CD4-positive, alpha-beta T cell (primary cell): ENCODE measurements around the gene PDCD6IP. TPM values are rescaled to one million over a fixed set of nuclear protein-coding genes. Genes with fewer than 3 reads are reported as not detected.
A peak's percentile ranks its signal among the peaks of the same experiment; 100 is the strongest.

Source experiments
- ATAC-seq: fragments of 200-7000 bp; cut with Tn5 transposase; one replicate; pipeline ENCODE4 v1.10.0; 2022; ENCODE audit warnings: mild to moderate bottlenecking; ENCODE audit not compliant: poor library complexity
- CTCF ChIA-PET: fragments of 350-600 bp; sonication (Branson Sonifier 250); formaldehyde crosslinking; loops from one replicate; lab custom pipeline; 2021; ENCODE audit warnings: antibody characterized with exemption, inconsistent platforms; lab: Charles Lee
- POLR2A ChIA-PET: fragments of 350-600 bp; sonication (Branson Sonifier 250); formaldehyde crosslinking; loops from one replicate; lab custom pipeline; 2021; ENCODE audit warnings: antibody characterized with exemption, inconsistent platforms; lab: Charles Lee
- DNase-seq, 14 experiments: peaks; one replicate each; pipeline ENCODE4 v3.0.0-alpha.2; 2013 to 2020; ENCODE audit warnings: mixed read lengths in 2 of 14
- H3K27ac ChIP-seq, 2 donors: one replicate each; pipeline versions ENCODE4 v1.5.1 to v1.7.0; 2013; ENCODE audit warnings: low read length in 2 of 2, low read depth in 1 of 2, mild to moderate bottlenecking in 1 of 2
- H3K27me3 ChIP-seq, 2 experiments: 1 replicate in 1 of 2; 2 replicates in 1 of 2; pipeline versions ENCODE4 v1.6.1 to v1.7.0; 2013; ENCODE audit warnings: low read length in 2 of 2, control low read depth in 1 of 2, mild to moderate bottlenecking in 1 of 2, moderate library complexity in 1 of 2; ENCODE audit not compliant: insufficient read depth in 2 of 2, control insufficient read depth in 1 of 2
- H3K36me3 ChIP-seq: one replicate; pipeline ENCODE4 v1.6.1; 2013; ENCODE audit warnings: low read length, control low read depth; ENCODE audit not compliant: insufficient read depth
- H3K4me1 ChIP-seq: one replicate; pipeline ENCODE4 v1.6.1; 2013; ENCODE audit warnings: low read length, control low read depth; ENCODE audit not compliant: insufficient read depth
- H3K4me3 ChIP-seq: one replicate; pipeline ENCODE4 v1.5.1; 2013; ENCODE audit warnings: mild to moderate bottlenecking, low read length, moderate library complexity
- H3K9me3 ChIP-seq, 2 experiments: 1 replicate in 1 of 2; 2 replicates in 1 of 2; pipeline versions ENCODE4 v1.6.1 to v1.7.0; 2013; ENCODE audit warnings: low read length in 2 of 2, mild to moderate bottlenecking in 2 of 2, control low read depth in 1 of 2, moderate library complexity in 1 of 2; ENCODE audit not compliant: control insufficient read depth in 1 of 2, insufficient read depth in 1 of 2
- H3K27ac Mint-ChIP-seq: one replicate; pipeline ENCODE4 v1.8.0; 2020; ENCODE audit warnings: mixed read lengths
- H3K27me3 Mint-ChIP-seq: one replicate; pipeline ENCODE4 v1.8.0; 2021; ENCODE audit warnings: mixed read lengths
- H3K36me3 Mint-ChIP-seq: one replicate; pipeline ENCODE4 v1.8.0; 2021; ENCODE audit warnings: low read depth, mixed read lengths
- H3K4me1 Mint-ChIP-seq: one replicate; pipeline ENCODE4 v1.8.0; 2021; ENCODE audit warnings: low read depth, mixed read lengths
- H3K4me3 Mint-ChIP-seq: one replicate; pipeline ENCODE4 v1.8.0; 2020; ENCODE audit warnings: mild to moderate bottlenecking, mixed read lengths
- H3K9me3 Mint-ChIP-seq: one replicate; pipeline ENCODE4 v1.8.0; 2020; ENCODE audit warnings: mixed read lengths
- CTCF ChIP-seq: fragments of 200-600 bp; IDR thresholded peaks from one replicate; pipeline ENCODE4 v1.8.0; 2022; ENCODE audit warnings: antibody characterized with exemption, mild to moderate bottlenecking
- intact Hi-C, 2 experiments: fragments of 100-400 bp; cut with DNase I in 1 of 2; cut with micrococcal nuclease in 1 of 2; formaldehyde crosslinking; loops; one replicate each; pipeline versions ENCODE4 v1.15.1 to v1.9.0; 2023 to 2025; cut with DNase I, micrococcal nuclease
- total RNA-seq, 174 experiments: library from RNA in 2 of 174; stranded (reverse) in 2 of 174; gene quantifications; one replicate each; pipeline ENCODE4 v1.2.3 and lab custom pipeline; 2021 to 2026

PDCD6IP gene
- total RNA-seq, 2 experiments from 2014 or later, result 109 to 112 TPM

GRCh38 chr3:33799202-33799551, 747 bp downstream of the PDCD6IP start:
- intact Hi-C loops, result loop anchor here (2.0 to 10.0 kb wide), 2 partner anchors 354 to 356 kb away; partner anchors contain the start of gene UBP1 (in 1 of the 2)
- CTCF ChIA-PET, result interaction anchor here (1.0 to 4.6 kb wide), 8 partner anchors 11 to 82 kb away, joined by 3 to 21 read pairs (median 4); no protein-coding TSS in a partner anchor
- no peak for TF ChIP-seq CTCF
- DNase-seq (no peak), ATAC-seq (no peak)
- H3K27me3 ChIP-seq, result no peaks in the 10 kb centered on the region
- POLR2A ChIA-PET, result interaction anchor here (0.6 to 3.2 kb wide), 7 partner anchors 11 to 772 kb away, joined by 3 to 34 read pairs (median 7); partner anchors contain the start of gene UBP1
- peaks cover 26% of the 10 kb centered on the region for H3K4me1 ChIP-seq
- Mint-ChIP-seq H3K9me3 (no peaks in the 10 kb centered on the region), H3K27me3 (no peaks in the 10 kb centered on the region), H3K36me3 (peaks cover 35% of the 10 kb centered on the region), H3K4me3 (peak overlapping the region; percentile 99), H3K4me1 (peaks cover 69% of the 10 kb centered on the region), H3K27ac (peak overlapping the region; percentile 93)
- no peaks in the 10 kb centered on the region for H3K9me3 ChIP-seq
- H3K4me3 ChIP-seq, result peak overlapping the region; percentile 82
- H3K36me3 ChIP-seq, result peaks cover 4% of the 10 kb centered on the region
- H3K27ac ChIP-seq, result peak overlapping the region; percentile 71 to 75

DNA sequence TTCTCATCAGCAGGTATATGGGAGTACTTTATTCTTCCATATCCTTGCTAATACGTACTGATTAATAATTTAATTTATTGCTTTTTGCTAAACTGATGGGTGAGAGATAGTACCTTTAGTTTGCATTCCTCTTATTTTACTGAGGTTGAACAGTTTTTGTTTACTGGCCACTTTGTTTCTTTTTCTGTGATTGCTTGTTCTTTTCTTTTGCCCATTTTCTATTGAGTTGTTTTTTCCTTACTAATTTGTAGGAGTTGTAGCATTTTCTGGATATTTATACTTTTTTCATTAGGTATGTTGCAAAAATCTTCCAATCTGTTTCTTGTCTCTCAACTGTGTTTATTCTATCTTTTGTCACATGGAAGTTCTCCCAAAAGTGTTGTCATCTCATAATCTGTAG, 4.8 kb downstream of the PDCD6IP start:
- Mint-ChIP-seq H3K27ac (no peak overlapping the region), H3K4me1 (peaks cover 83% of the 10 kb centered on the region), H3K27me3 (no peaks in the 10 kb centered on the region), H3K36me3 (peaks cover 54% of the 10 kb centered on the region), H3K4me3 (peak overlapping the region; percentile 60), H3K9me3 (no peaks in the 10 kb centered on the region)
- H3K9me3 ChIP-seq, result no peaks in the 10 kb centered on the region
- H3K36me3 ChIP-seq, result peaks cover 10% of the 10 kb centered on the region
- no peaks in the 10 kb centered on the region for H3K27me3 ChIP-seq
- TF ChIP-seq CTCF, result no peak
- ChIA-PET POLR2A (no interaction called here), CTCF (no interaction called here)
- no peak for ATAC-seq
- intact Hi-C loops, result no loop called here
- DNase-seq, result no peak
- no peak overlapping the region for H3K4me3 ChIP-seq
- H3K4me1 ChIP-seq, result peaks cover 50% of the 10 kb centered on the region
- no peak overlapping the region for H3K27ac ChIP-seq

GRCh38 chr3:33803894-33804526, 5.6 kb downstream of the PDCD6IP start:
- TF ChIP-seq CTCF, result no peak
- POLR2A ChIA-PET, result no interaction called here
- CTCF ChIA-PET, result interaction anchor here (1.2 kb wide), 1 partner anchor 79 kb away, joined by 4 read pairs; no protein-coding TSS in a partner anchor
- no peak for ATAC-seq
- H3K36me3 Mint-ChIP-seq, result peaks cover 56% of the 10 kb centered on the region
- Histone ChIP-seq H3K4me3 (no peak overlapping the region), H3K27me3 (no peaks in the 10 kb centered on the region), H3K9me3 (no peaks in the 10 kb centered on the region), H3K36me3 (peaks cover 10% of the 10 kb centered on the region), H3K4me1 (peaks cover 49% of the 10 kb centered on the region), H3K27ac (no peak overlapping the region)
- no peaks in the 10 kb centered on the region for H3K27me3 Mint-ChIP-seq
- intact Hi-C loops, result no loop called here
- no peaks in the 10 kb centered on the region for H3K9me3 Mint-ChIP-seq
- no peak for DNase-seq
- H3K4me3 Mint-ChIP-seq, result peak overlapping the region; percentile 26
- H3K27ac Mint-ChIP-seq, result no peak overlapping the region
- H3K4me1 Mint-ChIP-seq, result peaks cover 86% of the 10 kb centered on the region
